Measurements from ENCODE around the gene ALB. TPM values are rescaled to one million over a fixed set of nuclear protein-coding genes. Genes with fewer than 3 reads are reported as not detected.

Gene ALB
- total RNA-seq, 1 donor from 2014 or later = not detected

Other genes with a start within 250 kb of the ALB start
- 53.3 TPM for gene ANKRD17, start 145.5 kb upstream of the ALB start, total RNA-seq
- gene AFP, start 31.9 kb downstream of the ALB start, total RNA-seq = not detected
- not detected for gene AFM, start 77.5 kb downstream of the ALB start, total RNA-seq
- not detected for gene RASSF6, start 216.1 kb downstream of the ALB start, total RNA-seq

Data from left ventricle myocardium superior (tissue), 1 donor.